ENCODE data around the gene CNTN6. TPM values are rescaled to one million over a fixed set of nuclear protein-coding genes. Genes with fewer than 3 reads are reported as not detected.

Gene CNTN6
- total and polyA plus RNA-seq, 2 of the 4 experiments (the other 2 are of a cell fraction): not detected

- no TSS peak for BruUV-seq (replicated peaks)
- no peak for TF ChIP-seq SMC3 (IDR thresholded peaks at IDR 0.05; ENCODE audit: low read depth, low read length)
- Histone ChIP-seq H2AK9ac (replicated peaks; ENCODE audit: low read depth, low read length, poor library complexity) (no peak overlapping the region), H4K5ac (ENCODE audit: low read depth, low read length) (no peak overlapping the region), H4K8ac (ENCODE audit: low read depth in 2 of 2, low read length in 2 of 2) (no peak overlapping the region), H3K4me3 (ENCODE audit: insufficient read depth, low read depth, low read length) (no peak overlapping the region), H2AFZ (replicated peaks; ENCODE audit: low read length, poor library complexity) (no peak overlapping the region), H4K91ac (ENCODE audit: insufficient read depth, low read depth, low read length) (no peak overlapping the region), H3K18ac (ENCODE audit: low read depth, low read length) (no peak overlapping the region), H3K56ac (ENCODE audit: extremely low read depth, insufficient read depth, low read length) (no peak overlapping the region), H4K20me1 (ENCODE audit: insufficient read depth, low read length) (no peaks in the 10 kb centered on the region), H3K9me3 (ENCODE audit: control insufficient read depth, insufficient read depth, low read length) (peaks cover 17% of the 10 kb centered on the region), H3K27ac (ENCODE audit: insufficient read depth, low read length) (no peak overlapping the region), H3K79me1 (ENCODE audit: low read depth in 1 of 2, low read length in 2 of 2) (no peaks in the 10 kb centered on the region), H2BK5ac (ENCODE audit: low read depth, low read length, poor library complexity, severe bottlenecking) (no peak overlapping the region), H3K9me1 (ENCODE audit: insufficient read depth, low read length) (no peaks in the 10 kb centered on the region), H3K23ac (ENCODE audit: low read depth, low read length) (no peak overlapping the region), H3K4me2 (ENCODE audit: low read depth, low read length) (no peak overlapping the region), H3K36me3 (ENCODE audit: control insufficient read depth, insufficient read depth, low read length) (no peaks in the 10 kb centered on the region), H2BK120ac (ENCODE audit: low read depth, low read length) (no peak overlapping the region), H2BK20ac (ENCODE audit: low read depth, low read length) (no peak overlapping the region), H3K4me1 (ENCODE audit: control insufficient read depth, insufficient read depth, low read length) (no peaks in the 10 kb centered on the region), H3K14ac (replicated peaks; ENCODE audit: low read depth, low read length) (no peak overlapping the region), H3K9ac (ENCODE audit: low read depth, low read length) (no peak overlapping the region), H3K4ac (ENCODE audit: low read depth, low read length) (no peak overlapping the region), H3K27me3 (ENCODE audit: control insufficient read depth, insufficient read depth, low read length) (no peaks in the 10 kb centered on the region), H2AK5ac (ENCODE audit: low read depth, low read length) (no peak overlapping the region), H2BK15ac (ENCODE audit: low read depth, low read length) (no peak overlapping the region)
- ATAC-seq (ENCODE audit: low read depth) (no peak), DNase-seq (no peak)
- CTCF ChIA-PET: no interaction called here
- in situ Hi-C loops (cut with MboI; ENCODE audit: low sequenced_read_pairs) (no loop called here), intact Hi-C loops (cut with micrococcal nuclease) (no loop called here), dilution Hi-C loops (cut with HindIII; ENCODE audit: low sequenced_read_pairs, unreplicated experiment) (no loop called here)
- POLR2A ChIA-PET (ENCODE audit: unreplicated experiment): no interaction called here
- WGBS, 2 experiments (ENCODE audit: extremely low coverage in 2 of 2, insufficient read length in 1 of 2): no CpG with 5 or more reads among the region's 2 CpGs
Measured at GRCh38 chr3:1439395-1439794, 346.6 kb downstream of the CNTN6 start.
